Activated T-cell treated with anti-CD3 and anti-CD28 coated beads, Interleukin-2, amount 50 U/mL, for 1 hour (primary cell): ENCODE measurements around the gene COL4A2.

Experiments used
- DNase-seq: peaks from one replicate; pipeline ENCODE4 v3.0.0-alpha.2; 2020

Gene COL4A2

GRCh38 chr13:110291286-110291685, 15.8 kb upstream of the COL4A2 start:
- DNase-seq, result no peak

- DNase-seq, result no peak
These were observed 14.0 kb upstream of the COL4A2 start for GRCh38 chr13:110293037-110293436.

GRCh38 chr13:110293649-110294048, 13.4 kb upstream of the COL4A2 start:
- DNase-seq, result no peak

- no peak for DNase-seq
These were observed 12.9 kb upstream of the COL4A2 start for GRCh38 chr13:110294146-110294545.

GRCh38 chr13:110294622-110295021, 12.5 kb upstream of the COL4A2 start:
- no peak for DNase-seq

GRCh38 chr13:110297011-110297410, 10.1 kb upstream of the COL4A2 start:
- DNase-seq, result no peak

GRCh38 chr13:110297766-110298504, 9.1 kb upstream of the COL4A2 start:
- DNase-seq, result no peak

GRCh38 chr13:110298505-110299282, 8.4 kb upstream of the COL4A2 start:
- no peak for DNase-seq

- DNase-seq, result no peak
These were observed 7.7 kb upstream of the COL4A2 start for GRCh38 chr13:110299283-110299840.

GRCh38 chr13:110300090-110300815, 6.8 kb upstream of the COL4A2 start:
- DNase-seq, result no peak

- DNase-seq, result no peak
These were observed 6.0 kb upstream of the COL4A2 start for GRCh38 chr13:110301083-110301482.

GRCh38 chr13:110301606-110302553, 5.2 kb upstream of the COL4A2 start:
- no peak for DNase-seq

GRCh38 chr13:110302997-110303396, 4.1 kb upstream of the COL4A2 start:
- DNase-seq, result no peak

GRCh38 chr13:110303644-110304043, 3.4 kb upstream of the COL4A2 start:
- DNase-seq, result no peak

GRCh38 chr13:110304256-110304655, 2.8 kb upstream of the COL4A2 start:
- no peak for DNase-seq

GRCh38 chr13:110305001-110305400, 2.1 kb upstream of the COL4A2 start:
- DNase-seq, result no peak

- no peak for DNase-seq
These were observed 1.5 kb upstream of the COL4A2 start for GRCh38 chr13:110305544-110305943.

- no peak for DNase-seq
These were observed 1.1 kb upstream of the COL4A2 start for GRCh38 chr13:110305949-110306339.

- DNase-seq, result no peak
These were observed 634 bp upstream of the COL4A2 start for GRCh38 chr13:110306340-110306959.

GRCh38 chr13:110307767-110308655, 927 bp downstream of the COL4A2 start:
- no peak for DNase-seq
